LNCAP (cell line): ENCODE data around the gene PKN1.

Experiments
- TF ChIP-seq, protein P1 (sequence below): fragments of 450-650 bp; IDR thresholded peaks from 2 replicates; pipeline ENCODE4 v1.5.1; 2017; ENCODE audit warnings: mild to moderate bottlenecking

The PKN1 gene

DNA sequence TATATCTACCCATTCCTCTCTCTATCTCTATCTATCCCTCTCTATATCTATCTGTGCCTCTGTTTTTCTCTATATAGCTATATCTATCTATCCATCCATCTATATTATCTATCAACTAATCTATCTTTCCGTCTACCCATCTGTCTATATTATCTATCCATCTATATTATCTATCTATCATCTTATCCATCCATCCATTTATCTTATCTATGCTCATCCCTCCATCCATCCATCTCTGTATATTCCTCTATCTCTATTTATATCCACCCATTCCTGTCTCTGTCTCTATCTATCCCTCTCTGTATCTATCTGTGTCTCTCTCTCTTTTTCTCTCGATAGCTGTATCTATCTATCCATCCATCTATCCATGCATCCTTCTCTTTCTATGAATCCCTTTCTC is 27.8 kb downstream of the PKN1 start:
- TF ChIP-seq, protein P1, sequence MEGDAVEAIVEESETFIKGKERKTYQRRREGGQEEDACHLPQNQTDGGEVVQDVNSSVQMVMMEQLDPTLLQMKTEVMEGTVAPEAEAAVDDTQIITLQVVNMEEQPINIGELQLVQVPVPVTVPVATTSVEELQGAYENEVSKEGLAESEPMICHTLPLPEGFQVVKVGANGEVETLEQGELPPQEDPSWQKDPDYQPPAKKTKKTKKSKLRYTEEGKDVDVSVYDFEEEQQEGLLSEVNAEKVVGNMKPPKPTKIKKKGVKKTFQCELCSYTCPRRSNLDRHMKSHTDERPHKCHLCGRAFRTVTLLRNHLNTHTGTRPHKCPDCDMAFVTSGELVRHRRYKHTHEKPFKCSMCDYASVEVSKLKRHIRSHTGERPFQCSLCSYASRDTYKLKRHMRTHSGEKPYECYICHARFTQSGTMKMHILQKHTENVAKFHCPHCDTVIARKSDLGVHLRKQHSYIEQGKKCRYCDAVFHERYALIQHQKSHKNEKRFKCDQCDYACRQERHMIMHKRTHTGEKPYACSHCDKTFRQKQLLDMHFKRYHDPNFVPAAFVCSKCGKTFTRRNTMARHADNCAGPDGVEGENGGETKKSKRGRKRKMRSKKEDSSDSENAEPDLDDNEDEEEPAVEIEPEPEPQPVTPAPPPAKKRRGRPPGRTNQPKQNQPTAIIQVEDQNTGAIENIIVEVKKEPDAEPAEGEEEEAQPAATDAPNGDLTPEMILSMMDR, result no peak

DNA sequence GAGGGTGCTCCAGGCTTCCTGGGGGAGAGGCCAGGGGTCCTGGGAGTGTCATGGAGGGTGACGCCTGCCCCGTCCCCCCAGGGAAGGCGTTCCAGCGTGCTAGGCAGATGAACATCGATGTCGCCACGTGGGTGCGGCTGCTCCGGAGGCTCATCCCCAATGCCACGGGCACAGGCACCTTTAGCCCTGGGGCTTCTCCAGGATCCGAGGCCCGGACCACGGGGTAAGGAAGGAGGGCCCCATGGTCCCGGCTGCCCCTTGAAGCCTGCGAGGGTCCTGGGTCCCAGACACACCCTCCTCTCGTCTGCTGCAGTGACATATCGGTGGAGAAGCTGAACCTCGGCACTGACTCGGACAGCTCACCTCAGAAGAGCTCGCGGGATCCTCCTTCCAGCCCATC is 30.6 kb downstream of the PKN1 start:
- TF ChIP-seq, protein P1, result no peak

DNA sequence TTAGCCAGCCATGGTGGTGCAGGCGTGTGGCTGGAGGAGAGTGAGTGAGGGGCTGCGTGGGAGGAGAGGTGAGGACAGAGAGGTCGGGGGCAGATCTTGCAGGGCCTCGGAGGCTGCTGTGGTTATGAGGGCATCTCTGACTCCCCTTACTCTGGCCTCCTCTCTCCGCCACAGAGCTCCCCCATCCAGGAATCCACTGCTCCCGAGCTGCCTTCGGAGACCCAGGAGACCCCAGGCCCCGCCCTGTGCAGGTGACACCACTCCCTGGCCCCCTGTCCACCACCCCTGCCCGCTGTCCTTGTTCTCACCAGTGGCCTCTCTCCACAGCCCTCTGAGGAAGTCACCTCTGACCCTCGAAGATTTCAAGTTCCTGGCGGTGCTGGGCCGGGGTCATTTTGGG is 34.3 kb downstream of the PKN1 start:
- TF ChIP-seq, protein P1, result no peak

DNA sequence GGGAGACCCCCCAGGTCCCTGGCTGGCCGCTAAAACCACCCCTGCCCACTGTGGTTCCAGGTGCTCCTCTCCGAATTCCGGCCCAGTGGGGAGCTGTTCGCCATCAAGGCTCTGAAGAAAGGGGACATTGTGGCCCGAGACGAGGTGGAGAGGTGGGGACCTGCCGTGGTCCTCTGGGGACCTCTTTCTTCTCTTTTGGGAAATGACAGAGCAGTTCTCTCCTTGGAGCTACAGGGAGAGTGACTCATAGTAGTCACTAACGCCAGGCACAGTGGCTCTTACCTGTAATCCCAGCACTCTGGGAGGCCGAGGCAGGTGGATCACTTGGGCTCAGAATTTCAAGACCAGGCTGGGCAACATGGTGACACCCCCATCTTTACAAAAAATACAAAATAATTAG is 34.7 kb downstream of the PKN1 start:
- TF ChIP-seq, protein P1, result no peak

DNA sequence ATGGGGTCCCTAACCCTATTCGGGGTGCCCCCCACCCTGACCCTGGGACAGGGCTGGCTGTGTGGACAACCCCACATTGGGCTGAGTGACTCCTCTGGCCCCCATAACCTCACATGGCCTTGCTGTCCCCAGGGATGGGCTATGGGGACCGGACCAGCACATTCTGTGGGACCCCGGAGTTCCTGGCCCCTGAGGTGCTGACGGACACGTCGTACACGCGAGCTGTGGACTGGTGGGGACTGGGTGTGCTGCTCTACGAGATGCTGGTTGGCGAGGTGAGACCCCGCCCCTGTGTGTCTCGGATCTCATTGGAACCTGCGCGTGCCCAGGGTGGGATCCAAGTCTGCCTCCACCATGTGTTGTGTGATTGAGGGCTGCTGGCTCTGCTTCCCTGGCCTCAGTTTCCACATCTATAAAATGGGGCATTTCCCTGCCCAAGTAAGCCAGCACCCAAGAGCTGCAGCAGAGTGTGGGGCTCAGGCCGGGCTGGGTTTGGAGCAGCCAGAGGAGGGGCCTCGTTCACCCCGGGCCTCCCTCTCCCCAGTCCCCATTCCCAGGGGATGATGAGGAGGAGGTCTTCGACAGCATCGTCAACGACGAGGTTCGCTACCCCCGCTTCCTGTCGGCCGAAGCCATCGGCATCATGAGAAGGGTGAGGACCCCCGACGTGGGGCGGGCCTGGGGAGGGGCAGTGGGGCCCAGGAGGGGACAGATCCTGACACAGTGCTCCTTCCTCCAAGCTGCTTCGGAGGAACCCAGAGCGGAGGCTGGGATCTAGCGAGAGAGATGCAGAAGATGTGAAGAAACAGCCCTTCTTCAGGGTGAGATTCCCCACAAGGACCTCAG is 37.1 kb downstream of the PKN1 start:
- TF ChIP-seq, protein P1, result no peak

DNA sequence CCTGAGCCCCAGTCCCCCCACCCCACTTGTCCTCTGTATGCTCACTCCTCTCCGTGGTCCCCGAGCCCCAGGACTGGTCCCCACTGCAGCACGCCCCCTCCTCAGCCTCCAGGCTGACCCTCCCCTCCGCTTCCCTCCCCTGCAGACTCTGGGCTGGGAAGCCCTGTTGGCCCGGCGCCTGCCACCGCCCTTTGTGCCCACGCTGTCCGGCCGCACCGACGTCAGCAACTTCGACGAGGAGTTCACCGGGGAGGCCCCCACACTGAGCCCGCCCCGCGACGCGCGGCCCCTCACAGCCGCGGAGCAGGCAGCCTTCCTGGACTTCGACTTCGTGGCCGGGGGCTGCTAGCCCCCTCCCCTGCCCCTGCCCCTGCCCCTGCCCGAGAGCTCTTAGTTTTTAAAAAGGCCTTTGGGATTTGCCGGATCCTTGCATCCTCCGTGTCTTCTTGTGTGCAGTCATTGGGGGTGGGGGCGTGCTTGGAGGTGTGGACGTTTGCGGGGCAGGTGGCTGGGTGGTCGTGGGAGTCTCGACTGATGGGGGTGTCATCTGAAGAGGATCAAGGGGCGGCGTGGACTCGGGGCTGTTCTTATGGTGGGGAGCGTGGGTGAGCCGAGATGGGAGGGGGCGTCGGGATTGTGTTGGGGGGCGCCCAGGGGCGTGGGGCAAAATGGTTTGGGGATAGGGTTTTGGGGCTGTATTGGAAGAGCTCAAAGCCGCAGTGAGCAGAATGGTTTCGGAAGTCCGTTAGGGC is 38.5 kb downstream of the PKN1 start:
- TF ChIP-seq, protein P1, result no peak

DNA sequence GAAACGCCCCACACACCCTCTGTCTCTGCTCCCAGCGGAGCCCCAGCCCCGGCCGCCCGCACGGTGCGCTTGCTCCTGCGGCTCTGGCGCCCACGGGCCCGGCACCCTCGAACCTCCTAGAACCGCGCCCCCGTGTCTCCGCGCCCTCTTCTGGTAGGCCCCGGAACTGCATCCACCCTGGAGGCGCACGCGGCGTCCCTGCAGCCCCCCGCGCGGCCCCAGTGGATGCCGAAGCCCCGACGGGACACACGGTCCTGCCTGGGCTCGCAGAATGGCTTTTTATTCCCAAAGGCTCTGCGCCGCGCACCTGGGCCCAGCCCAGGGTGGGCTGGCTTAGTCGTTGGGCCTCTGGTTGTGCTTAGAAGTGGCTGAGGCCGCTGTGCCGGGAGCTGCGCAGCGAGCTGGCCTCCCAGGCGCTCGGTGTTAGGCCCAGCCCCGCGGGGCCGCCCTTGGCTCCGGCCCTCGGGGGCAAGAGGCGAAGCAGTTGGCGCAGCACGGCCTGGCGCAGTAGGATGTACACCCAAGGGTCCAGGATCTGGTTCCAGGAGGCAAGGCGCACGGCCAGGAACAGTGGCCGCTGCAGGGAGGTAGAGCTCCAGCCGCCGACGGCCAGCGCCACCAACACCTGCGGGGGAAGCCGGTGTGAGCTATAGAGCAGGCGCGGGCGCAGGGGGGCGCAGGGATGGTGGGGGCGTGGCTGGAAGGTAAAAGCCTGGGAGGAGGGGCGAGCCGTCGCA is 39.3 kb downstream of the PKN1 start:
- TF ChIP-seq, protein P1, result peak; percentile 99
